GM20000 (cell line): ENCODE results near the gene ZNF76.

Experiments used
- DNase-seq: peaks from one replicate; pipeline ENCODE4 v3.0.0; 2012; ENCODE audit warnings: low spot score
- CTCF ChIP-seq: IDR thresholded peaks from 2 replicates; pipeline ENCODE4 v1.5.1; 2012; ENCODE audit warnings: mild to moderate bottlenecking, control low read depth; ENCODE audit errors: extremely low read depth, missing control alignments

The ZNF76 gene

GRCh38 chr6:35237476-35237875 is 22.1 kb upstream of the ZNF76 start:
- no peak for DNase-seq

GRCh38 chr6:35238843-35239289 is 20.7 kb upstream of the ZNF76 start:
- no peak for DNase-seq
- no peak for TF ChIP-seq CTCF

More at GRCh38 chr6:35237476-35237875, 22.1 kb upstream of the ZNF76 start:
- TF ChIP-seq CTCF = no peak

GRCh38 chr6:35239581-35239980 is 20.0 kb upstream of the ZNF76 start:
- no peak for TF ChIP-seq CTCF
- no peak for DNase-seq

GRCh38 chr6:35240838-35241801 is 18.4 kb upstream of the ZNF76 start:
- TF ChIP-seq CTCF = peak; percentile 91
- DNase-seq = peak; percentile 82

- no peak for DNase-seq
- no peak for TF ChIP-seq CTCF
Observed at GRCh38 chr6:35242486-35242885, 17.0 kb upstream of the ZNF76 start.

- no peak for DNase-seq
- no peak for TF ChIP-seq CTCF
Observed at GRCh38 chr6:35242906-35243305, 16.6 kb upstream of the ZNF76 start.

- DNase-seq = no peak
- no peak for TF ChIP-seq CTCF
Observed at GRCh38 chr6:35243386-35243958, 16.1 kb upstream of the ZNF76 start.
